ACC112 (cell line): ENCODE measurements around the gene IKBKG.
"Not testable (repeated sequence)": the region's sequence is repeated elsewhere in the genome, so short reads cannot be mapped to it uniquely, and the experiment has no call there.

Experiments
- H2AFZ ChIP-seq: fragments of 200-600 bp; sonication (generic); one replicate; pipeline ENCODE4 v1.6.0; 2017; ENCODE audit warnings: antibody characterized with exemption, low read length; ENCODE audit not compliant: unreplicated experiment
- H3K27ac ChIP-seq: fragments of 200-600 bp; sonication (generic); 2 replicates; pipeline ENCODE4 v1.5.1; 2014; ENCODE audit warnings: low read depth, mild to moderate bottlenecking, antibody characterized with exemption, low read length, moderate library complexity
- H3K27me3 ChIP-seq: fragments of 200-600 bp; sonication (generic); 2 replicates; pipeline ENCODE4 v1.6.1; 2014; ENCODE audit warnings: mild to moderate bottlenecking, antibody characterized with exemption, low read length, moderate library complexity, mixed read lengths; ENCODE audit not compliant: insufficient read depth
- H3K36me3 ChIP-seq: fragments of 200-600 bp; sonication (generic); 2 replicates; pipeline ENCODE4 v1.6.1; 2016; ENCODE audit warnings: mild to moderate bottlenecking, antibody characterized with exemption, low read length, moderate library complexity, mixed read lengths; ENCODE audit not compliant: insufficient read depth
- H3K4me1 ChIP-seq: fragments of 200-600 bp; sonication (generic); one replicate; pipeline ENCODE4 v1.6.1; 2016; ENCODE audit warnings: low read length, mixed read lengths; ENCODE audit not compliant: insufficient read depth, unreplicated experiment, control insufficient read depth
- H3K4me3 ChIP-seq: fragments of 200-600 bp; sonication (generic); 2 replicates; pipeline ENCODE4 v1.5.1; 2014; ENCODE audit warnings: mild to moderate bottlenecking, low read depth, low read length
- H3K79me2 ChIP-seq: fragments of 200-600 bp; sonication (generic); one replicate; pipeline ENCODE4 v1.6.0; 2016; ENCODE audit warnings: low read length; ENCODE audit not compliant: control insufficient read depth, unreplicated experiment, insufficient read depth

The IKBKG gene

DNA sequence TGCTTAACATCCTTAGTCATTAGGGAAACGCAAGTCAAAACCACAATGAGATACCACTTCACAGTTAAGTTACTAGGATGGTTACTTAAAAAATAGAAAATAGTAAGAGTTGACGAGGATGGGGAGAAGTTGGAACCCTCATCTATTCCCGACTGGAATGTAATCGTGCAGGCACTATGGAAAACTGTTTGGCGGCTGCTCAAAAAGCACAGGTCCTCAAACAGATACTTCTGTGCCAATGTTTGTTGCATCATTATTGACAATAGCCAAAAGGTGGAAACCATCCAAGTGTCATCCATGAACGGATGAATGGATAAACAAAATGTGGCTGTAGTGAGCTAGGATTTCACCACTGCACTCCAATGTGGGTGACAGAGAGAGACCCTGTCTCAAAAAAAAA, 60.0 kb downstream of the IKBKG start:
- Histone ChIP-seq H3K36me3 (no peaks in the 10 kb centered on the region), H3K79me2 (no peaks in the 10 kb centered on the region), H2AFZ (no peak overlapping the region), H3K4me3 (no peak overlapping the region), H3K27ac (no peak overlapping the region), H3K4me1 (peaks cover 15% of the 10 kb centered on the region), H3K27me3 (no peaks in the 10 kb centered on the region)

DNA sequence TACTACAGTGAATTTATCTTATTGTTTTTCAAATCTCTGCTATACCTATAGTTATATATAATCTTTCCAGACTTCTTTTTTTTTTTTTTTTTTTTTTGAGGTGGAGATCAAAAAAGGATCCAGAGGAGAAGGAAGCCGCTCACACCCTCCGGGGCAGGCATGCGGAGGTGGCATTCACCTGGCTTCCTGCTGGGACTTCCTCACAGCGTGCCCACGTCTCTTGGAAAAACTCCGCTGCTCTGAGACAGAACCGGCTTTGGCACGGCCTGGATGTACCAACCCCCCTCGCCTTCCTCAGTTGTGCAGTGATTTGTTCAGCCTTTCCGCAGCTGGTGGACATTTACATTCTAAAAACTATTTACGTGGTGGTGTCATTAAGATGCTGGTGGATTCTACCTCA, 60.6 kb downstream of the IKBKG start:
- peaks cover 15% of the 10 kb centered on the region for H3K4me1 ChIP-seq
- H3K36me3 ChIP-seq, H2AFZ ChIP-seq, H3K27ac ChIP-seq, H3K4me3 ChIP-seq, H3K79me2 ChIP-seq, H3K27me3 ChIP-seq: not testable (repeated sequence)

DNA sequence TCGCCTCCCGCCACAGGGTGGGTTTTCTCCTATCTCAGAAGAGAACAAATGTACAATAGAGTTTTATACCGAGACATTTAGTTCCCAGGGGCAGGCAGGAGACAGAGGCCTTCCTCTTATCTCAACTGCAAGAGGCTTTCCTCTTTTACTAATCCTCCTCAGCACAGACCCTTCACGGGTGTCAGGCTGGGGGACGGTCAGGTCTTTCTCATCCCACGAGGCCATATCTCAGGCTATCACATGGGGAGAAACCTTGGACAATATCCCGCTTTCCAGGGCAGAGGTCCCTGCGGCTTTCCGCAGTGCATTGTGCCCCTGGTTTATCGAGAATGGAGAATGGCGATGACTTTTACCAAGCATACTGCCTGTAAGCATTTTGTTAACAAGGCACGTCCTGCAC, 61.4 kb downstream of the IKBKG start:
- not testable (repeated sequence) for H3K36me3 ChIP-seq, H3K27me3 ChIP-seq, H3K79me2 ChIP-seq, H3K4me1 ChIP-seq, H2AFZ ChIP-seq, H3K27ac ChIP-seq, H3K4me3 ChIP-seq

DNA sequence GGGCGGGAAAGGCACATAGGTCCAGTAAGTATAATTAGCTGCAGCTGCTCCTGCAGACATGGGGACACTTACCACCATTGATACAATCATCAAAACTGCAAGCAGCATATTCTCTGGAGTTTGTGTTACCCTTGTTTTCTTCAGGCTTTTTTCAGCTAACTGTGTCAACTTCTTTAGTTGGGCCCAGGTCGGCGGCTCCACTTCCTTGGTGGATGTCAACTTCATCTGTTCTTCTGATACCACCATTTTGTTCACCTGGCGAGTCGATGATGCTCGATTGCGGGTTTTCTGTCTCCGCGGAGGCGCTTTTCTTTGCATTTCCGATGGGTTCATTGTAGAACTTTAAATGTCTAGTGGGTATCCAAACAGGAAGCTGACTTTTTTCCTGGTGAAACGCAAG, 63.7 kb downstream of the IKBKG start:
- not testable (repeated sequence) for H3K36me3 ChIP-seq, H3K4me1 ChIP-seq, H2AFZ ChIP-seq, H3K27ac ChIP-seq, H3K79me2 ChIP-seq, H3K27me3 ChIP-seq, H3K4me3 ChIP-seq

DNA sequence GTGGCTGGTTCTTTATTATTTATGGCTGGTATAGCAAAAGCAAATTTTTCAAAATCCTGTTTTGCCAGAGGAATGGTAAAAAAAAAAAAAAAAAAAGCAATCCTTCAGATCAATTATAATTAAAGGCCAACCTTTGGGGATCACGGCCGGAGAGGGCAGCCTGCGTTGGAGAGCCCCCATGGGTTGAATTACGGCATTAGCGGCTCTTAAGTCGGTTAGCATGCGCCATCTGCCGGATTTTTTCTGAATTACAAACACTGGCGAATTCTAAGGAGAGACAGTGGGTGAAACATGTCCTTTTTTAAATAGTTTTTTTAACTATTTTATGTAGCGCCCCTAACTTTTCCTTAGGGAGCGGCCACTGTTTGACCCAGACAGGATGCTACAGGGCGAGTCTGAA, 66.2 kb downstream of the IKBKG start:
- H3K36me3 ChIP-seq, H3K27me3 ChIP-seq, H3K79me2 ChIP-seq, H2AFZ ChIP-seq, H3K27ac ChIP-seq, H3K4me1 ChIP-seq, H3K4me3 ChIP-seq: not testable (repeated sequence)
